ENCODE results near the gene AP5B1.

Gene AP5B1

DNA sequence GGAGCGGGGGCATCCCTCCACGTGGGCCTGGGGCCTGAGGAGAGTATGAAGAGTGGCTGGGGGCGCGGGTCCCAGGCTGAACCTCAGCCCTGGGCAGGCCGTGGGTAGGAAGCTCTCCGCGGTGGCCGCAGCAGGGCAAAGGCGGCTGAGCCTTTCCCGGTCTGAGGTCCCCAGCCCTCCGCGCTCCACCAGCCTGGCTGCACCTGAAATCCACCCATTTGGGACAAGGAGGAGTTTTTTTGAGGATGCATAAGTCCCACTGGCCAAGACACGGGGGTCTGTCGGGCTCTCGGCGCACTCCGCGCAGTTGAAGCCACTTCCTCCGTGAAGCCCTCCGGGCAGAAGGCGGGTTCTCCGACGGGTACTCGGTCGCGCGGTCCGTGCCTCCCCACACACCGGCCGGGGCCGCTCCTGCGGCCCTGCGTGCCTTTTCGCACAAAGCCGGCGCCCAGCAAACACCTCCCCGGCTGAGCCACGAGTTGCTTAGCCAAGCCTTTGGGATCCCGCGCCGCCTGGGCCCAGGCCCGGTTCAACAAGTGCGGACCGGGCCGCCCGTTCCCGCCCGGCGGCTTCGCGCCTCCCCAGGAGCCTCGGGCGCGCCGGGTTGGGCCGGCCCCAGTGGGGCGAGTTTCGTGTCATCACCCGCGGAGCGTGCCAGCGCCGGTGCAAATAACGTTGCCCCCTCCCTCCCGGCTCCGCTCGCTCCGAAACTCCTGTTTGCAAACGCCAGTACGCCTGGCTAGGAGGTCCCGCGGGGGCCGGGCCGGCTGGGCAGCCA lies 5.4 kb upstream of the AP5B1 start:
- no peak for DNase-seq (ENCODE audit: low read depth in 3 of 3, low spot score in 1 of 3)

- no peak for DNase-seq (ENCODE audit: low read depth in 3 of 3, low spot score in 1 of 3)
These were observed 4.7 kb upstream of the AP5B1 start for GRCh38 chr11:65785319-65786007.

- DNase-seq (ENCODE audit: low read depth in 3 of 3, low spot score in 1 of 3): no peak
These were observed 2.0 kb upstream of the AP5B1 start for GRCh38 chr11:65782816-65783228.

DNA sequence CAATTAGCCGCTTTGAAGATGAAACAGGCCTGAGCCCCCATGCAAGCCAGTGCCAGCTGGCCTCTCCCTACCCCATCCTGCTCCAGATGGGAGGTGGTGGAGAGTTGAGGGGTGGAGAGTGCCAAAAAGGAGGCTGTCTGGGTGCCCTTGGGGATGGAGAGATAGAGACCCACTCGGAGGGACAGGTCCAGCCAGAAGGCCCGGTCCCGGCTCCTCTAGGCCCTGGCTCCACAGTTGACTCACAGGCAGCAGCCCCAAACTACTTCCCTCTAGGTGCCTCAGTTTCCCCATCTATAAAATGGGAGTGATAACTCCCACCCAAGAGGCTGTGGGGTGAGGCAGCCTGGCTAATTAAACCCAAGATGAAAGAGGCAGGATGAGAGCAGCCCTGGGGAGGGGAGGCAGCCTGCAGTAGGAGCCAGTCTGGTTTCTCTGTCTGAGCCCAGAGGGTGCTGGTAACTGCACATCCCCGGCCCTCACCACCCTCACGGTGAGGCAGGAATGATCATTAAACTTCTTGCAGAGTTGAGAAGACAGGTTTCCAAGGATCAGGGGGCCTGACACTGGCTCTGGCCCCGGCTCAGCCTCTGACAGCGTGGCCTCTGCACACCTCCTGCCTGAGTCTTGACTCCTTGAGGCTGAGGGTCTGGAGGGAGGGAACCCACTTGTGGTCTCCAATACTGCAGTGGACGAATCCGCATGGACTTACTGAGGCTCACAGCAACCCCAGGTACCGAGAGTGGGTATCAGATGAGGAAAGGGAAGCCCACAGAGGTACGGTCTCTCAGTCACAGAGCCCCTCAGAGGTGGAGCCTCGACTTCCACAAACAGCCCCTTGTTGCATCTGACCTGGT lies 1.4 kb upstream of the AP5B1 start:
- no peak for DNase-seq (ENCODE audit: low read depth in 3 of 3, low spot score in 1 of 3)

DNA sequence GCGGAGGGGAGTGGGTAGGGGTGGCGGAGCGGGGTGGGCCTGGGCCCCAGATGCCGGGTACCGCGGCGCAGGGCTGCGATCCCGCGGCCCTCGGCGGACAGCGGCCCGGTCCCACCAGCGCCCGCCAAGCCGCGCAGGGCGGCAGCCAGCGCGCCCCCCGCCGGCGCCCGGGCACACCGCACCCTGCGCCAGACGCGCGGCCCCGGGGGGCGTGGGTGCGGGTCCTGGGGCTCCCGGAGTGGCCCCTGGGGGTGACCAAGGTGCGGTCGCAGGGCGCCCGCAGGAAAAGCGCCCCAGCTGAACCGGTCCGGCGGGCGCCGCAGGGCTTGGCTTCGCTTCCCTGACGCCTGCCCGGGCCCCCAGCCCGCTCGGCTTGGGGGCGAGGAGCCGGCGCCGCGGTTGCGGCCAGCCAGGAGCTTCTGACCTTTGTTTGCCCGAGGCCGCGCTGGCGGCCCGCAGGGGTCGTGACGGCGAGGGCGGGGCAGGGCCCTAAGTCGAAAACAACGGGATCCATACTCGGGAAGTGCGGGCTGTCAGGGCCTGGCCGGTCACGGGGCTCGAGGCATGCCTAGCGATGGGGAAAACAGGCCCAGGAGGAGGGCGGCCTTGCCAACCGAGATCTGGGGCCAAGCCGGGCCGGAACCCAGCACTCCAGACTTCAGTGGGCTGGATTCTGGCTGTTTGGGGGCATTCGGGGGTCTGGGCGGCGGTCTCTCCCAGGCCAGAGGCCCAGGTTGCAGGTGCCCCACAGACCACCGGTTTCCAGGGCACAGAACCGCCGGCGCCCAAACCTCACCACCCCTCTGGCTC lies 581 bp upstream of the AP5B1 start:
- no peak for DNase-seq (ENCODE audit: low read depth in 3 of 3, low spot score in 1 of 3)

DNA sequence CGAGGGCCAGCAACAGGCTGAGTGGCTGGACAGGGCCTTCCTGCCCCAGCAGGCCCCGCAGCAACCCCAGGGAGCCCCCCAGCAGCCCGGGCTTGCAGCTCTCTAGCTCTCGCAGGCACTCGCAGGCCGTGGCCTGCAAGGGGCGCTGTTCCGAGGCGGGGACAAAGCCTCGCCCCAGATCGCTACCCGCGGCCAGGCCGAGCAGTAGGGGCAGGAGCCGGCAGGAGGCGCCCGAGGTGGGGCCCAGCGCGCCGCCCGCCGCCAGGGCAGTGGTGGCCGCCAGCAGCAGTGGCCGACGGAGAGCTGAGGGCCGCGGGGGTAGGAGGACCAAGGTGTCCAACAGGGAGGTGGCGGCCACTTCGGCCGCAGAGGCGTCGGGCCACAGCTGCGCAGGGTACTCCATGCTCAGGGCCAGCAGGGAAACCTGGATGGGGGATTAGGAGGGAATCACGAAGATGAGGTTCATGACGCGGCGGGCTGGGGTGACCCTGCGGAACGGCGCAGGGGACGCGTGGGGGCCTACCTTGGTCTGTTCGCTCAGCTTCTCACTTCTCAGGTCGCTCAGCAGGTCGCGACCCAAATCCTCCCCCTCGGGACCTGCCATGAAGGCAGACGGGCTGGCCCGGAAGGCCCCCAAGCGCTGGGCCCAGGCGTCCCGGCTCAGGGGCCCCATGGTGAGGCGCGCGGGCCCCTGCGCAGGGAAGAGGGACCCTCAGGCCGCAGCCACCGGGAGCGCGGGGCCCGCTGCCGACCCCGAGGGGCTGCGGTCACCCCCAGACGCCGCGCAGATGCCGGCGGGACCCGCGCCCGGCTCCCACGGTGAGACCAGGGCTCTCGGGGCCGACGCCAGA lies 632 bp downstream of the AP5B1 start:
- peak; percentile 28 to 67 (median 51) for DNase-seq (ENCODE audit: low read depth in 3 of 3, low spot score in 1 of 3)

DNA sequence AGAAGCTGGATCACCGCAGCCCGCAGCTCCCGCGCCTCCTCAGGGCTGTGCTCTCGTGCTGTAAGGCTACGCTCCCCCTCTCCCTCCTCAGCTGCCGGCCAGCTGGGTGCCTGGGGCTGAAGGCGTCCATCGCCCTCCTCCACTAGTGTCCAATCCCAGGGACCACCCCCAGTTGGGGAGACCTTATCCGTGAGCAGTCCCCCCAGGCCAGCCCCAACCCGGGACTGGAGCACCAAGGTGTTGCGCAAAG lies 1.2 kb downstream of the AP5B1 start:
- no peak for DNase-seq (ENCODE audit: low read depth in 3 of 3, low spot score in 1 of 3)

DNA sequence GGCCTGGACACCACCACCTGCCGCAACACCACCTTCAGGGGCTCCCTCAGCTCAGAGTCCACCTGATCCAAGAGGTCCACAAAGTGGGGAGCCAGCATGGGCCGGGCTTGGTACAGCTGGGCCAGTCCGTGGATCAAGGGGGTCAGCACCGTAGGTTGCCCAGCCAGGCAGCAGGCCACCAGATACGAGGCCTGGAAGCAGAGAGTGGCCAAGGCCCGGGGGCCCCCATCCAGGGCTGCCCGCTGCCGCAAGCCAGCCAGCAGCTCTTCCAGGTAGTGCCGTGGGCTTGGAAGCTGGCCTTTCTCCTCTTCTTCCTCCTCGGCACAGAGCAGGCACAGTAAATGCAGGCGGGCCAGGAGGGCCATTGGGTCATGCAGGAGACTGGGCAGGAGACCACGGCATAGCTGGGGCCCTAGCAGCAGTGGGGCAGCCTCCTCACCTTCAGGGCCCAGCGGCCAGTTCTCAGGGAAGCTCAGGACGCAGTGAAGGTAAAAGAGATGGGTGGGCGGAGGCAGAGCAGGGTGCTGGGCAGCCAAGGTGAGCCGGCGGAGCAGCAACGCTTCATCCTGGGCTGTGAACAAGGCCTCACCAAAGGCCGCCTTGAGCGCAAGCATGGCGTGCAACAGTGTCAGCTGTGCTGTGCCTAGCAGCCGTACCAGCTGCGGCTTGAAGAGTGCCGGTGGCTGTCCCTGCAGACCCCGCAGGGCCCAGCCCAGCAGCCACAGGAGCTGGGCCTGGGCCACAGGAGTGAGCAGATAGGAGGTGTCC lies 1.7 kb downstream of the AP5B1 start:
- DNase-seq (ENCODE audit: low read depth in 3 of 3, low spot score in 1 of 3): no peak

DNA sequence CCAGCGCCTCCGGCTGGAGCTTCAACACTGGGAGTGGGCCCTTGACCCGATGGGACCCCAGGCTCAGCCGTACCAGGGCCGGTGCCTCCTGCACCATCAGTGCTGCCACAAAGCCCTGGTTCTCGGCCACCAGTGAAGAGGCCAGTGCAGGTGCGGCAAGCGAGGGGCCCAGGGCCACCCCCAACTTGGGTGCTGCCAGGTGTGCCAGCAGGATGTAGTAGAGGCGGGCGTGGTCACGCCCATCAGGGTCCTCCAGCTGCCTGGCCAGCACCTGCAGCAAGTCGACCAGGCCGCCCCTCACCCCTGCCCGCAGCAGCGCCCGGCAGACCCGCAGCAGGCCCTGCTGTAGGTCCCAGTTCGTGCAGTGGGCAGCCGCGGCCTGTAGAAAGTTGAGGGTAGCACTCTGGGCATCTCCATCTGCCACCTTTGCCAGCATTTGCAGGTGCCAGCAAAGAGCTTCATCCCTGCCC lies 2.3 kb downstream of the AP5B1 start:
- no peak for DNase-seq (ENCODE audit: low read depth in 3 of 3, low spot score in 1 of 3)

GRCh38 chr11:65777821-65778361 lies 2.9 kb downstream of the AP5B1 start:
- DNase-seq (ENCODE audit: low read depth in 3 of 3, low spot score in 1 of 3): no peak

DNA sequence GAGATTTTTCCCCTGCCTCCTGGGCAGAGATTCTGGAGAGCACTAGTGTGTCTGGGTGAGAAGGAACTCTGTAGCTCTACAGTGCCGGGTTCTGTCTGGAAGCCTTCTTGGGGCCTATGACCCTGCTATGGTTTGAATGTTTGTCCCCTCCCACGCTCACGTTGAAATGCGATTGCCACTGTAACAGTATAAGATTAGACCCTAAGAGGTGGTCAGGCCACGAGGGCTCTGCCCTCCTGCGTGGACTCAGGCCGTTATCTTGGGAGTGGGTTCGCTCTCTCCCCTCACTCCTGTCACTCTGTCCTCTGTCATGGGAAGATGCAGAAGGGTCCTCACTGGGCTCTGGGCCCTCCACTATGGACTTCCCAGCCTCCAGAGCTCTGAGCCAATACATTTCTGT lies 3.5 kb downstream of the AP5B1 start:
- DNase-seq (ENCODE audit: low read depth in 3 of 3, low spot score in 1 of 3): no peak

DNA sequence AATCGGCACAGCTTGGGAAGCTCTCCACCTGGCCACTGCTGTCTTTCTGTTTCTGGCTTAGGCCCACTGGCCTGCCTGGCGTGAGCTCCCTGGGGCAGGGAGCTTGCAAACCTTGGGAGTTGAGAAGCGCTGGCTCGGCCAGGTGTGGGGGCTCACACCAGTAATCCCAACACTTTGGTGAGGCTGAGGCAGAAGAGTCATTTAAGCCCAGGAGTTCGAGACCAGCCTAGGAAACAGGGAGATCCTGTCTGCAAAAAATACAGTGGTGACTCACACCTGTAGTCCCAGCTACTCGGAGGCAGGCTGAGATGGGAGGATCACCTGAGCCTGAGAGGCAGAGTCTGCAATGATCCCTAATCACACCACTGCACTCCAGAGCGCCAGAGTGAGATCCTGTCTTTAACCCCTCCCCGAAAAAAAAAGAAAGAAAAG lies 4.0 kb downstream of the AP5B1 start:
- no peak for DNase-seq (ENCODE audit: low read depth in 3 of 3, low spot score in 1 of 3)

DNA sequence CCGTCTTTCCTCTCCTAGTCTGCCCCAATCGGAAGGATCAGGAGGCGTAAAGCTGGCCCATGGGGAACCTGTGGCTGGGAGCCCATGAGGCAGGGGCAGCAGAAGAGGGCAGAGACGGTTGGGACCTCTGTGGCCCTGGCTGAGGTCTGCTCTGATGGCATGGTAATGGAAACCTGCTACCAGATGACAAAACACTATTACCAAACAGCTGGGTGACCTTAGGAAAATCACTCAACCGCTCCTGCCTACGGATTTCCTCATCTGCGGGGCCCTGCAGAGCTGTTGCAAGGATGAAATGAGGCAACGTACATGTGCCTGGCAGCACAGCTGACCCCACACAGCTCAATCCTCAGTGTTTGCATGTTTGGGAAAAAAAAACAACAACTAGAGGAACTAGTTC lies 4.6 kb downstream of the AP5B1 start:
- DNase-seq (ENCODE audit: low read depth in 3 of 3, low spot score in 1 of 3): no peak

DNA sequence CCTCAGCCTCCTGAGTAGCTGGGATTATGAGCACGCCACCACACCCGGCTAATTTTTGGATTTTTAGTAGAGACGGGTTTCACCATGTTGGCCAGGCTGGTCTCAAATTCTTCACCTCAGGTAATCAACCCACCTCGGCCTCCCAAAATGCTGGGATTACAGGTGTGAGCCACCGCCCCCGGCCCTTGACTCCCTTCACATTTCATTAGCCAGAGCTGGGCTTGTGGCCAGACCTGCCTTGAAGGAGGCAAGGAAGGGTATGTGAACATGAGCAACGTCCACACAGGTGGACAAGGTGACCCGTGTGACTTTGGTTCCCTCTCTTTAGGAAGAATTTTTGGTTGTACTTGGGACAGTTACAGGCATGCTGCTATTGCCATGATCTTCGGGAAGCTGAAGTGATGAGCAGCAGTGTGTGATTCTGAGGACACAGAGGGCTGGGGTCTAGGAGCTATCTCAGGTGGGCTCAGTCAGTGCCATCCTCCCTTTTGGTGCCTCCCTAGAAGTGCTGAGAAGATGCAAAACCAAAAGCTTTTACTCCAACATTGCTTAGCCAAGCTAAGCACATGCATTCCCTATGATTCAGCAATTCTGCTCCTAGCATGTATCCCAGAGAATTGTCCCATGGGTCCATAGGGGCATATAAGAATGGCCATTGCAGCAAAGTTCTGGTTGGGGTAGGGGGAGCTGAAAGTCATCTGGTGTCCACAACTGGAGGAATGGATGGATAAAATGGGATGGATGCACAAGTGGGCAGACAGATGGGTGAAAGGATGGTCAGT lies 6.1 kb downstream of the AP5B1 start:
- no peak for DNase-seq (ENCODE audit: low read depth in 3 of 3, low spot score in 1 of 3)

- no peak for DNase-seq (ENCODE audit: low read depth in 3 of 3, low spot score in 1 of 3)
These were observed 6.9 kb downstream of the AP5B1 start for GRCh38 chr11:65773784-65774411.

DNA sequence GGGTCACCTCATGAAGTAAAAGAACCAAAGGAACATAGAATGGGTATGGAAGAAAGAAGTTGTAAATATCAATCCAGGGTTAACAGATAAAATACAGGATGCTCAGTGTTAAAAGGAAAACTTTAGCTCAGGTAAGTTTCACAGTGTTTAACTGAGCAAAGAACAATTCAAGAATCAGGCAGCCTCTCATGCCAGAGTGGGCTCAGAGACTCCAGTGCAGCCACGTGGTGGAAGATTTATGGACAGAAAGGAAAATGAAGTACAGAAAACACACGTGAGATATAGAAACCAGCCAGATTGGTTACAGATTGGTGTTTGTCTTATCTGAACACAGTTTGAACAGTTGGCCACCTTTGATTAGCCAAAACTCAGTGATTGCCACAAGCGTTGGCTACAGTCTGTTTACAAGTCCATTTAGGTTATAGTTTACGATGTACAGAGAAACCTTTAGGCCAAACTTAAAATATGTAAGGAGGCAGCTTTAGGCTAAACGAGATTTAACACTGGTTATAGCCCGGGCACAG lies 9.1 kb downstream of the AP5B1 start:
- DNase-seq (ENCODE audit: low read depth in 3 of 3, low spot score in 1 of 3): no peak

GRCh38 chr11:65770951-65771567 lies 9.7 kb downstream of the AP5B1 start:
- DNase-seq (ENCODE audit: low read depth in 3 of 3, low spot score in 1 of 3): no peak

Data from stimulated activated CD4-positive, alpha-beta T cell treated with anti-CD3 and anti-CD28 coated beads, TNF-alpha, amount 100 ng/mL, for 1 hour (primary cell).